Prostate gland (tissue), 2 donors: Measurements from ENCODE around the gene TMEM238. TPM values are rescaled to one million over a fixed set of nuclear protein-coding genes. Genes with fewer than 3 reads are reported as not detected.
"Not testable (repeated sequence)": the region's sequence is repeated elsewhere in the genome, so short reads cannot be mapped to it uniquely, and the experiment has no call there.

ENCODE experiments used
- DNase-seq: peaks from one replicate; pipeline ENCODE4 v3.0.0-alpha.2; 2019; ENCODE audit warnings: low spot score
- H3K27ac ChIP-seq, 2 donors: fragments of 200-600 bp; sonication (generic); 2 replicates each; pipeline ENCODE4 v1.5.1; 2017 to 2019
- H3K27me3 ChIP-seq: fragments of 200-600 bp; sonication (generic); replicated peaks from 2 replicates; pipeline ENCODE4 v1.5.1; 2019; ENCODE audit not compliant: insufficient read depth
- H3K36me3 ChIP-seq, 2 donors: fragments of 200-600 bp; sonication (generic); 1 replicate in 1 of 2; 2 replicates in 1 of 2; pipeline versions ENCODE4 v1.5.1 to v1.8.1; 2017 to 2019
- H3K4me1 ChIP-seq: fragments of 200-600 bp; sonication (generic); replicated peaks from 2 replicates; pipeline ENCODE4 v1.5.1; 2019
- H3K4me3 ChIP-seq, 2 donors: fragments of 200-600 bp; sonication (generic); 2 replicates each; pipeline ENCODE4 v1.5.1; 2017 to 2019
- H3K9me3 ChIP-seq: fragments of 200-600 bp; sonication (generic); 2 replicates; pipeline ENCODE4 v1.5.1; 2017
- POLR2A ChIP-seq: fragments of 450-650 bp; IDR thresholded peaks from one replicate; pipeline ENCODE4 v1.6.1; 2016; ENCODE audit warnings: antibody characterized with exemption, mild to moderate bottlenecking
- POLR2AphosphoS5 ChIP-seq: sonication (generic); formaldehyde crosslinking; IDR thresholded peaks from one replicate; pipeline ENCODE4 v1.6.1; 2017; ENCODE audit warnings: antibody characterized with exemption
- WGBS: methylation state at CpG from one replicate; pipeline ENCODE4 v1.1.5; 2018; 5-methylcytosine and 5-hydroxymethylcytosine counted together
- intact Hi-C: fragments of 100-400 bp; cut with DNase I; formaldehyde crosslinking; loops from one replicate; pipeline ENCODE4 v1.14.2; 2022
- total RNA-seq, 2 donors: library from RNA; depleted of rRNA; stranded (reverse); fragments of >200 nt; gene quantifications; one replicate each; pipeline ENCODE4 v1.1.0, GENCODE V29; 2016
- TF ChIP-seq, protein P1 (sequence below), 4 experiments: fragments of 200-600 bp in 2 of 4; fragments of 450-650 bp in 2 of 4; sonication (generic) in 2 of 4; IDR thresholded peaks; 1 replicate in 3 of 4; 2 replicates in 1 of 4; pipeline ENCODE4 v1.5.1; 2016 to 2019; ENCODE audit warnings: antibody characterized with exemption in 4 of 4, mild to moderate bottlenecking in 2 of 4, moderate library complexity in 2 of 4

TMEM238 gene
- total RNA-seq, 2 donors from 2014 or later = 19.6 to 116 TPM

DNA sequence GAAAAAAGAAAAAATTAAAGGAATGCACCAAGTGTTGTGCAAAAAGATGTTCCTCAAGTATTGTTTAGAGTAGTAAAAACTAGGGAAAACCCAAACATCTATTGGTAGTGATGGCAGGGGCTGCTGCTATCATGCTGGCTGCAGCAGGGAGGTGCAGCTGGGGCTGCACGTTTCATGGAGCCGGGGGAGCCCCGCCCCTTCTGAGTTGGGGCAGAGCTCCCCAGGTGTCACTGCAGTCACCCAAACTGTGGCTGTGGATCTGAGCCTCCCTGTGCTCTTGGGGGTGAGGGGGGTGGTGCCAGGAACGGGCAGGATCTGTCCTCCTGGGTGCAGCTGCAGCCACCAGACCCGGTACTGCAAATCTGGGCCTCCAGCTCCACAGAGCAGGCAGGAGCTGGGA, 35.0 kb upstream of the TMEM238 start:
- intact Hi-C loops = loop anchor here (5.0 kb wide), 1 partner anchor 277 kb away; no protein-coding TSS in a partner anchor
- Histone ChIP-seq H3K4me3 (no peak overlapping the region), H3K4me1 (no peaks in the 10 kb centered on the region), H3K36me3 (no peaks in the 10 kb centered on the region), H3K27me3 (no peaks in the 10 kb centered on the region), H3K9me3 (no peaks in the 10 kb centered on the region), H3K27ac (no peak overlapping the region)
- TF ChIP-seq, protein P1, sequence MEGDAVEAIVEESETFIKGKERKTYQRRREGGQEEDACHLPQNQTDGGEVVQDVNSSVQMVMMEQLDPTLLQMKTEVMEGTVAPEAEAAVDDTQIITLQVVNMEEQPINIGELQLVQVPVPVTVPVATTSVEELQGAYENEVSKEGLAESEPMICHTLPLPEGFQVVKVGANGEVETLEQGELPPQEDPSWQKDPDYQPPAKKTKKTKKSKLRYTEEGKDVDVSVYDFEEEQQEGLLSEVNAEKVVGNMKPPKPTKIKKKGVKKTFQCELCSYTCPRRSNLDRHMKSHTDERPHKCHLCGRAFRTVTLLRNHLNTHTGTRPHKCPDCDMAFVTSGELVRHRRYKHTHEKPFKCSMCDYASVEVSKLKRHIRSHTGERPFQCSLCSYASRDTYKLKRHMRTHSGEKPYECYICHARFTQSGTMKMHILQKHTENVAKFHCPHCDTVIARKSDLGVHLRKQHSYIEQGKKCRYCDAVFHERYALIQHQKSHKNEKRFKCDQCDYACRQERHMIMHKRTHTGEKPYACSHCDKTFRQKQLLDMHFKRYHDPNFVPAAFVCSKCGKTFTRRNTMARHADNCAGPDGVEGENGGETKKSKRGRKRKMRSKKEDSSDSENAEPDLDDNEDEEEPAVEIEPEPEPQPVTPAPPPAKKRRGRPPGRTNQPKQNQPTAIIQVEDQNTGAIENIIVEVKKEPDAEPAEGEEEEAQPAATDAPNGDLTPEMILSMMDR (IDR thresholded peaks at IDR 0.05) = no peak
- TF ChIP-seq POLR2A (no peak), POLR2AphosphoS5 (no peak)
- DNase-seq = no peak
- WGBS = 68% methylated on average over 5 of the region's 5 CpGs

- Histone ChIP-seq H3K27me3 (no peaks in the 10 kb centered on the region), H3K4me3 (no peak overlapping the region), H3K27ac (no peak overlapping the region), H3K36me3 (no peaks in the 10 kb centered on the region), H3K9me3 (no peaks in the 10 kb centered on the region), H3K4me1 (no peaks in the 10 kb centered on the region)
- intact Hi-C loops = loop anchor here (5.0 kb wide), 1 partner anchor 276 kb away; no protein-coding TSS in a partner anchor
- TF ChIP-seq, protein P1 (IDR thresholded peaks at IDR 0.05) = peak; percentile 15 to 75 (median 62)
- TF ChIP-seq POLR2AphosphoS5 = no peak
- WGBS = 19% methylated on average over 7 of the region's 7 CpGs
- DNase-seq = peak; percentile 48
Measured at GRCh38 chr19:55418185-55418584, 34.1 kb upstream of the TMEM238 start.

DNA sequence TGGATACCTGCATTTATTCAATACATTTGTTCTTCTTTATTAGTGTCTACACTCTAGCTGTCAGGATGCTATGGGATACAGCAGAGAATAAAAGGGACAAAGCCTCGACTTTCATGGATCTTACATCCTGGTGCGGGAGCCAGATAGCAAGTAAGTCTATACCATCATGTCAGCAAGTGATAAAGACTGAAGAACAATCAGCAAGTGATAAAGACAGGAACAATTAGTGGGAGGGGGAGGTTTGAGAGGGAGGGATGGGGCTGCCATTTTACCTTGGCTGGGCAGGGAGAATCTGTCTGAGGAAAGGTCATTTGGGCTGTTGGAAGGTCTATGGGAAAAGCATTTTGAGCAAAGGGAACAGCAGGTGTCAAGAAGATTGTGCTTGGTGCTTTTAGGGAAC, 26.1 kb upstream of the TMEM238 start:
- no peak for DNase-seq
- Histone ChIP-seq H3K9me3 (no peaks in the 10 kb centered on the region), H3K4me3 (no peak overlapping the region), H3K27ac (no peak overlapping the region), H3K4me1 (peaks cover 8% of the 10 kb centered on the region), H3K27me3 (no peaks in the 10 kb centered on the region), H3K36me3 (no peaks in the 10 kb centered on the region)
- intact Hi-C loops = no loop called here
- WGBS = 90% methylated on average over 2 of the region's 2 CpGs
- TF ChIP-seq, protein P1 (IDR thresholded peaks at IDR 0.05) = no peak
- TF ChIP-seq POLR2A (no peak), POLR2AphosphoS5 (no peak)

DNA sequence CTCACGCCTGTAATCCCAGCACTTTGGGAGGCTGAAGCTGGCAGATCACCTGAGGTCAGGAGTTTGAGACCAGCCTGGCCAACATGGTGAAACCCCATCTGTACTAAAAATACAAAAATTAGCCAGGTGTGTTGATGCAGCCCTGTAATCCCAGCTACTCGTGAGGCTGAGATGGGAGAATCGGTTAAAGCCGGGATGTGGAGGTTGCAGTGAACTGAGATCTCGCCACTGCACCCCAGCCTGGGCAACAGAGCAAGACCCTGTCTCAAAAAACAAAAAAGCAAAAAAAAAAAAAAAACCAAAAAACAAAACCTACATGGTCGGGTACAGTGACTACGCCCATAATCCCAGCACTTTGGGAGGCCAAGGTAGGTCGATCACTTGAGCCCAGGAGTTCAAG, 25.1 kb upstream of the TMEM238 start:
- not testable (repeated sequence) for H3K36me3 ChIP-seq, H3K4me3 ChIP-seq, H3K27ac ChIP-seq, H3K4me1 ChIP-seq, DNase-seq, H3K27me3 ChIP-seq, H3K9me3 ChIP-seq
- intact Hi-C loops = loop anchor here (5.0 kb wide), 1 partner anchor 292 kb away; the partner anchor contains the start of gene PPP1R12C
- WGBS = 92% methylated on average over 8 of the region's 8 CpGs

DNA sequence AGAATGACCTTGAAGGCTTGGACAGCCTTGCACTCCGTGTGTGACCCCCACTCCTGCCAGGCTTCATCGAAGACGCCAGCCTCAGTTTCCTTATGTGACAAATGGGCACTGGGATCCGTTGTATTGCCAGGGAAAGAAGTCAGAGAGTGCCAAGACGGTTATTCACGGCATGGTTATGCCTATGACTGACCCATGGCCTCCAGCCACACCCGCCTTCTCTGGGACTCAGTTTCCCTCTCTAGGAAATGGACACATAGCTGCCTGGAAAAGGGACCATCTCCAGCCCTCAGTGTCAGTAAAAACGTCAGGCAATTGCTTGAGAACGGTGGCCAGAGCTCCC, 24.4 kb upstream of the TMEM238 start:
- intact Hi-C loops = loop anchor here (5.0 kb wide), 1 partner anchor 291 kb away; the partner anchor contains the start of gene PPP1R12C
- H3K9me3 ChIP-seq = no peaks in the 10 kb centered on the region
- DNase-seq = no peak
- H3K4me1 ChIP-seq = peaks cover 8% of the 10 kb centered on the region
- 67% methylated on average over 9 of the region's 9 CpGs for WGBS
- H3K27me3 ChIP-seq = no peaks in the 10 kb centered on the region
- no peaks in the 10 kb centered on the region for H3K36me3 ChIP-seq
- H3K27ac ChIP-seq = peak overlapping the region; percentile 91 to 97
- peak overlapping the region; percentile 89 to 95 for H3K4me3 ChIP-seq
- TF ChIP-seq, protein P1 (IDR thresholded peaks at IDR 0.05) = no peak
- TF ChIP-seq POLR2AphosphoS5 (no peak), POLR2A (no peak)
